Posterior cingulate gyrus (tissue), 11 donors: ENCODE measurements around the gene CHRNB4.
"Not testable (repeated sequence)": the region's sequence is repeated elsewhere in the genome, so short reads cannot be mapped to it uniquely, and the experiment has no call there.

ENCODE experiments used
- DNase-seq, 10 donors: peaks; one replicate each; pipeline versions ENCODE4 v3.0.0 to v3.0.0-alpha.2; 2020 to 2021; ENCODE audit warnings: mixed read lengths in 3 of 10
- intact Hi-C: fragments of 100-400 bp; cut with DNase I; formaldehyde crosslinking; loops from one replicate; pipeline ENCODE4 v1.15.1; 2023

The CHRNB4 gene

GRCh38 chr15:78619022-78619950, 21.7 kb downstream of the CHRNB4 start:
- no peak for DNase-seq
- intact Hi-C loops = loop anchor here (5.0 kb wide), 1 partner anchor 133 kb away; no protein-coding TSS in a partner anchor

GRCh38 chr15:78618490-78618934, 22.5 kb downstream of the CHRNB4 start:
- DNase-seq = peak; percentile 64 to 95 (median 90)
- intact Hi-C loops = loop anchor here (1.0 to 5.0 kb wide), 2 partner anchors 91 to 134 kb away; no protein-coding TSS in a partner anchor

- no peak for DNase-seq
- intact Hi-C loops = loop anchor here (1.0 to 5.0 kb wide), 2 partner anchors 91 to 134 kb away; no protein-coding TSS in a partner anchor
These were observed 22.9 kb downstream of the CHRNB4 start for GRCh38 chr15:78618064-78618463.

- intact Hi-C loops = loop anchor here (5.0 kb wide), 1 partner anchor 135 kb away; no protein-coding TSS in a partner anchor
- DNase-seq = no peak
These were observed 23.5 kb downstream of the CHRNB4 start for GRCh38 chr15:78617516-78617915.

- intact Hi-C loops = loop anchor here (5.0 kb wide), 1 partner anchor 135 kb away; no protein-coding TSS in a partner anchor
- no peak for DNase-seq
These were observed 23.9 kb downstream of the CHRNB4 start for GRCh38 chr15:78617076-78617475.

- no peak for DNase-seq
These were observed 24.5 kb downstream of the CHRNB4 start for GRCh38 chr15:78616506-78616905.

GRCh38 chr15:78615151-78615589, 25.8 kb downstream of the CHRNB4 start:
- intact Hi-C loops = loop anchor here (5.0 kb wide), 1 partner anchor 137 kb away; no protein-coding TSS in a partner anchor
- DNase-seq = no peak

More at GRCh38 chr15:78616506-78616905, 24.5 kb downstream of the CHRNB4 start:
- intact Hi-C loops = loop anchor here (5.0 kb wide), 1 partner anchor 136 kb away; no protein-coding TSS in a partner anchor

GRCh38 chr15:78614021-78614420, 27.0 kb downstream of the CHRNB4 start:
- DNase-seq = no peak
- intact Hi-C loops = no loop called here

GRCh38 chr15:78609551-78609950, 31.5 kb downstream of the CHRNB4 start:
- intact Hi-C loops, DNase-seq: not testable (repeated sequence)

- intact Hi-C loops = no loop called here
- DNase-seq = no peak
These were observed 35.3 kb downstream of the CHRNB4 start for GRCh38 chr15:78605680-78606079.

- intact Hi-C loops = no loop called here
- DNase-seq = no peak
These were observed 35.8 kb downstream of the CHRNB4 start for GRCh38 chr15:78605201-78605600.

- intact Hi-C loops = no loop called here
- no peak for DNase-seq
These were observed 36.6 kb downstream of the CHRNB4 start for GRCh38 chr15:78604420-78604819.

- intact Hi-C loops = no loop called here
- no peak for DNase-seq
These were observed 37.5 kb downstream of the CHRNB4 start for GRCh38 chr15:78603467-78603866.

GRCh38 chr15:78599189-78599588, 41.8 kb downstream of the CHRNB4 start:
- intact Hi-C loops = no loop called here
- no peak for DNase-seq

GRCh38 chr15:78598348-78598747, 42.7 kb downstream of the CHRNB4 start:
- DNase-seq = no peak
- intact Hi-C loops = no loop called here

GRCh38 chr15:78597583-78597982, 43.4 kb downstream of the CHRNB4 start:
- intact Hi-C loops = no loop called here
- no peak for DNase-seq

GRCh38 chr15:78574944-78575343, 66.1 kb downstream of the CHRNB4 start:
- DNase-seq = no peak
- intact Hi-C loops = no loop called here
